RWPE2 (cell line): ENCODE results near the gene SARNP.
A peak's percentile ranks its signal among the peaks of the same experiment; 100 is the strongest.

Experiments
- ATAC-seq: fragments of 200-7000 bp; cut with Tn5 transposase; 3 replicates; pipeline ENCODE4 v1.9.1; 2021; ENCODE audit warnings: low read depth
- DNase-seq: peaks from one replicate; pipeline ENCODE4 v3.0.0-alpha.2; 2020; ENCODE audit warnings: low spot score
- H3K27ac ChIP-seq: fragments of 450-650 bp; 2 replicates; pipeline ENCODE4 v1.5.1; 2017; ENCODE audit warnings: mild to moderate bottlenecking; ENCODE audit not compliant: poor library complexity, severe bottlenecking
- H3K27me3 ChIP-seq: fragments of 250-450 bp; sonication (Bioruptor Pico); 2 replicates; pipeline ENCODE4 v1.5.1; 2021; ENCODE audit warnings: mild to moderate bottlenecking, moderate library complexity; ENCODE audit not compliant: insufficient read depth, poor library complexity, severe bottlenecking
- H3K36me3 ChIP-seq: fragments of 250-450 bp; sonication (Bioruptor Pico); 2 replicates; pipeline ENCODE4 v1.5.1; 2020; ENCODE audit warnings: low read depth, mild to moderate bottlenecking, moderate library complexity
- H3K4me1 ChIP-seq: fragments of 250-450 bp; sonication (Bioruptor Pico); 2 replicates; pipeline ENCODE4 v1.5.1; 2021; ENCODE audit warnings: mild to moderate bottlenecking, moderate library complexity; ENCODE audit not compliant: insufficient read depth, poor library complexity, severe bottlenecking
- H3K4me3 ChIP-seq: fragments of 250-450 bp; sonication (Bioruptor Pico); 2 replicates; pipeline ENCODE4 v1.5.1; 2021; ENCODE audit warnings: mild to moderate bottlenecking, moderate library complexity; ENCODE audit not compliant: severe bottlenecking
- H3K9me3 ChIP-seq: fragments of 250-450 bp; sonication (Bioruptor Pico); 2 replicates; pipeline ENCODE4 v1.5.1; 2021; ENCODE audit warnings: mild to moderate bottlenecking, moderate library complexity; ENCODE audit not compliant: severe bottlenecking
- TF ChIP-seq, protein P1 (sequence below): fragments of 450-650 bp; IDR thresholded peaks from one replicate; pipeline ENCODE4 v1.5.1; 2017; ENCODE audit warnings: mild to moderate bottlenecking, moderate library complexity; ENCODE audit not compliant: poor library complexity, severe bottlenecking

SARNP gene

GRCh38 chr12:55824726-55825125, 7.2 kb upstream of the SARNP start:
- DNase-seq (no peak), ATAC-seq (no peak)
- H3K27me3 ChIP-seq: no peaks in the 10 kb centered on the region
- H3K9me3 ChIP-seq: no peaks in the 10 kb centered on the region
- no peaks in the 10 kb centered on the region for H3K4me1 ChIP-seq
- no peak overlapping the region for H3K4me3 ChIP-seq
- peak overlapping the region; percentile 9 for H3K27ac ChIP-seq
- TF ChIP-seq, protein P1, sequence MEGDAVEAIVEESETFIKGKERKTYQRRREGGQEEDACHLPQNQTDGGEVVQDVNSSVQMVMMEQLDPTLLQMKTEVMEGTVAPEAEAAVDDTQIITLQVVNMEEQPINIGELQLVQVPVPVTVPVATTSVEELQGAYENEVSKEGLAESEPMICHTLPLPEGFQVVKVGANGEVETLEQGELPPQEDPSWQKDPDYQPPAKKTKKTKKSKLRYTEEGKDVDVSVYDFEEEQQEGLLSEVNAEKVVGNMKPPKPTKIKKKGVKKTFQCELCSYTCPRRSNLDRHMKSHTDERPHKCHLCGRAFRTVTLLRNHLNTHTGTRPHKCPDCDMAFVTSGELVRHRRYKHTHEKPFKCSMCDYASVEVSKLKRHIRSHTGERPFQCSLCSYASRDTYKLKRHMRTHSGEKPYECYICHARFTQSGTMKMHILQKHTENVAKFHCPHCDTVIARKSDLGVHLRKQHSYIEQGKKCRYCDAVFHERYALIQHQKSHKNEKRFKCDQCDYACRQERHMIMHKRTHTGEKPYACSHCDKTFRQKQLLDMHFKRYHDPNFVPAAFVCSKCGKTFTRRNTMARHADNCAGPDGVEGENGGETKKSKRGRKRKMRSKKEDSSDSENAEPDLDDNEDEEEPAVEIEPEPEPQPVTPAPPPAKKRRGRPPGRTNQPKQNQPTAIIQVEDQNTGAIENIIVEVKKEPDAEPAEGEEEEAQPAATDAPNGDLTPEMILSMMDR: no peak
- H3K36me3 ChIP-seq: peaks cover 61% of the 10 kb centered on the region

DNA sequence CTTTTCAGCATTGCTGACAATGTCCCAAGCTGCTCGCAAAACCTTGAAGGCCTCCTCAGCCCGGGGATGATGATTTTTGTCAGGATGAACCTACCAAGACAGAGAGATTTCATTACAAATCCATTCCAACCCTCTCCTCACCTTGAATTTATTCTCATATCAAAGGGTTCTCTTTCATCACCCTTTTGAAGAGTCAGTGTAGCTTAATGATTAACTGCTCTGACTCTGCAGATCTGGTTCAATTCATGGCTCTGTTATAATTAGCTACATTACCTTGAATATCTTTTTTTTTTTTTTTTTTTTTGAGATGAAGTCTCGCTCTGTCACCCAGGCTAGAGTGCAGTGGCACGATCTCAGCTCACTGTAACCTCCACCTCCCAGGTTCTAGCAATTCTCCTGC, 5.9 kb upstream of the SARNP start:
- Histone ChIP-seq H3K4me3 (no peak overlapping the region), H3K36me3 (peaks cover 72% of the 10 kb centered on the region)

DNA sequence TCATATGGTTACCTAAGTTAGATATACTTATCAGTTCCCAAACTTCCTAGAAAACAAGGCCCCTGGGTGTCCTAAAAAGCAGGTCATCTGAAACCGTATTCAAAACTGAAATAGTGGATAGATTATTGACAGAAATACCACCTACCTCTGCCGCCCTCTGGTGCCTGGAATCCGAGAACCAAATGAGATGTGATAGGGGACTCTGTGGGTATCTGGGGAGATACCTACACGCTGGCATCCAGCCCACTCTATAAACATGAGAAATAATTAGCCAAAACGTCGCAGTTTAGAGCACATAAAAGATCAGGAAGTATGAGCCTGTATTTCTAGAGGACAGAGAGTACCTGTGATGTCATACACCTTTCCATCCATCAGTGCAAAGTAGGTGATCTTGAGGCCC, 4.7 kb upstream of the SARNP start:
- peaks cover 8% of the 10 kb centered on the region for H3K4me1 ChIP-seq
- H3K36me3 ChIP-seq: peaks cover 61% of the 10 kb centered on the region
- no peaks in the 10 kb centered on the region for H3K27me3 ChIP-seq
- no peaks in the 10 kb centered on the region for H3K9me3 ChIP-seq
- no peak for ATAC-seq
- DNase-seq: no peak
- TF ChIP-seq, protein P1: peak; percentile 66
- H3K27ac ChIP-seq: peak overlapping the region; percentile 12
- H3K4me3 ChIP-seq: no peak overlapping the region

More for the DNA sequence above, 5.9 kb upstream of the SARNP start:
- Histone ChIP-seq H3K4me1 (peaks cover 8% of the 10 kb centered on the region), H3K27ac (peak overlapping the region; percentile 12), H3K27me3 (no peaks in the 10 kb centered on the region), H3K9me3 (no peaks in the 10 kb centered on the region)
- DNase-seq: no peak
- no peak for ATAC-seq
- TF ChIP-seq, protein P1: no peak

DNA sequence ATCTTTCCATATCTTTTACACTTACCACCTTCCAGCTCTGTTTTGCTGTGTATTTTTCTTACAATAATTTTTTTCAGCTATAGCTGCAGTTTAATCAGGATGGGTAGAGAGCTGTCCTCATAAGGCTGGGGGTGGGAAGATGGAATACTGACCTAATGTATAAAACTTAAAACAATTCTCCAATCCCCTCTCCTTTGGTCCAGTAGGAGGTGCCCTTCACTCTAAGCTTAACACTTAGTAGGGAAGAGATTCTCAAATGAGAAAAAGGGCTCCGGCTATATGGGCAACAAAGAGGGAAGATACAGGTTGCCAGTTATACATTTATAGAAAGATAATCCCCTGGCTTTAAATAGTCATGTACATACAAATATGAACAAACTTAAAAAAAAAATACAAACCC, 3.2 kb upstream of the SARNP start:
- H3K27ac ChIP-seq: no peak overlapping the region
- H3K27me3 ChIP-seq: no peaks in the 10 kb centered on the region
- peaks cover 16% of the 10 kb centered on the region for H3K4me1 ChIP-seq
- peaks cover 74% of the 10 kb centered on the region for H3K36me3 ChIP-seq
- TF ChIP-seq, protein P1: peak; percentile 34
- no peaks in the 10 kb centered on the region for H3K9me3 ChIP-seq
- H3K4me3 ChIP-seq: no peak overlapping the region
- ATAC-seq: no peak
- DNase-seq: no peak

DNA sequence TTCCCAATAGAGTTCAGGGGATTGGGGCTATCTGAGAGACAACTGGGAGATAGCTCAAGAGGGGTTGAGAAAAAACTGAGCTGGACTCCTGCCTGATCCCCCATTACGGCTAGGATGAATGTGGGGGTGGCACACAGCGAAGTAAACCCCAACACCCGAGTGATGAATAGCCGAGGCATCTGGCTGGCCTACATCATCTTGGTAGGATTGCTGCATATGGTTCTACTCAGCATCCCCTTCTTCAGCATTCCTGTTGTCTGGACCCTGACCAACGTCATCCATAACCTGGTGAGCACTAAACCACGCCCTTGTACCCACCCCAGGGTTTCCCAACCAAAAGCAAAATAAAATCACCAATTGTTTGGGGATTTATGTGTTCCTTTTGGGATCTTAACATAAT, 1.4 kb upstream of the SARNP start:
- peaks cover 17% of the 10 kb centered on the region for H3K4me1 ChIP-seq
- H3K4me3 ChIP-seq: peak overlapping the region; percentile 66
- peak overlapping the region; percentile 74 for H3K27ac ChIP-seq
- no peak for DNase-seq
- peaks cover 86% of the 10 kb centered on the region for H3K36me3 ChIP-seq
- ATAC-seq: no peak
- H3K9me3 ChIP-seq: no peaks in the 10 kb centered on the region
- TF ChIP-seq, protein P1: no peak
- no peaks in the 10 kb centered on the region for H3K27me3 ChIP-seq
